Measurements from ENCODE around the gene SHISA8. TPM values are rescaled to one million over a fixed set of nuclear protein-coding genes. Genes with fewer than 3 reads are reported as not detected.

Gene SHISA8
- total RNA-seq, 1 experiment from 2014 or later, result 2.4 TPM

- peaks cover 87% of the 10 kb centered on the region for H3K27me3 Mint-ChIP-seq (ENCODE audit: low read depth)
- no peak for TF ChIP-seq ELF4 (CRISPR knock-in tag; IDR thresholded peaks at IDR 0.05; ENCODE audit: low read depth)
- no peak for TF ChIP-seq CDX4 (CRISPR knock-in tag; IDR thresholded peaks at IDR 0.05; ENCODE audit: borderline replicate concordance)
- peak; percentile 2; the same call in 1 of the 2 replicates for TF ChIP-seq ZBTB21 (CRISPR knock-in tag; IDR thresholded peaks at IDR 0.05; ENCODE audit: borderline replicate concordance)
- TF ChIP-seq SMAD4 (CRISPR knock-in tag; IDR thresholded peaks at IDR 0.05), result no peak
- 0 out of 2 replicates have a peak, but pooled peaks have one; percentile 4 for TF ChIP-seq RELA (CRISPR knock-in tag; IDR thresholded peaks at IDR 0.05; ENCODE audit: borderline replicate concordance)
- no peak; the same call in 1 of the 2 replicates for TF ChIP-seq EMX1 (CRISPR knock-in tag; IDR thresholded peaks at IDR 0.05)
- TF ChIP-seq SMAD3 (CRISPR knock-in tag; IDR thresholded peaks at IDR 0.05; ENCODE audit: borderline replicate concordance), result no peak
- peak; percentile 79; the same call in 1 of the 2 replicates for TF ChIP-seq HMGXB4 (CRISPR knock-in tag; IDR thresholded peaks at IDR 0.05)
- TF ChIP-seq CTCF (IDR thresholded peaks at IDR 0.05), result peak; percentile 85
- TF ChIP-seq ZNF671 (CRISPR knock-in tag; IDR thresholded peaks at IDR 0.05), result no peak
- no peak for TF ChIP-seq ATF6 (CRISPR knock-in tag; IDR thresholded peaks at IDR 0.05)
- TF ChIP-seq E2F5 (CRISPR knock-in tag; IDR thresholded peaks at IDR 0.05), result no peak
- TF ChIP-seq SOX15 (CRISPR knock-in tag; IDR thresholded peaks at IDR 0.05), result no peak
- TF ChIP-seq, protein P1, sequence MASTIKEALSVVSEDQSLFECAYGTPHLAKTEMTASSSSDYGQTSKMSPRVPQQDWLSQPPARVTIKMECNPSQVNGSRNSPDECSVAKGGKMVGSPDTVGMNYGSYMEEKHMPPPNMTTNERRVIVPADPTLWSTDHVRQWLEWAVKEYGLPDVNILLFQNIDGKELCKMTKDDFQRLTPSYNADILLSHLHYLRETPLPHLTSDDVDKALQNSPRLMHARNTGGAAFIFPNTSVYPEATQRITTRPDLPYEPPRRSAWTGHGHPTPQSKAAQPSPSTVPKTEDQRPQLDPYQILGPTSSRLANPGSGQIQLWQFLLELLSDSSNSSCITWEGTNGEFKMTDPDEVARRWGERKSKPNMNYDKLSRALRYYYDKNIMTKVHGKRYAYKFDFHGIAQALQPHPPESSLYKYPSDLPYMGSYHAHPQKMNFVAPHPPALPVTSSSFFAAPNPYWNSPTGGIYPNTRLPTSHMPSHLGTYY (CRISPR knock-in tag; IDR thresholded peaks at IDR 0.05), result 0 out of 2 replicates have a peak, but pooled peaks have one; percentile 65
- TF ChIP-seq CBFB (CRISPR knock-in tag; IDR thresholded peaks at IDR 0.05; ENCODE audit: low read depth), result no peak
- TF ChIP-seq, protein P2, sequence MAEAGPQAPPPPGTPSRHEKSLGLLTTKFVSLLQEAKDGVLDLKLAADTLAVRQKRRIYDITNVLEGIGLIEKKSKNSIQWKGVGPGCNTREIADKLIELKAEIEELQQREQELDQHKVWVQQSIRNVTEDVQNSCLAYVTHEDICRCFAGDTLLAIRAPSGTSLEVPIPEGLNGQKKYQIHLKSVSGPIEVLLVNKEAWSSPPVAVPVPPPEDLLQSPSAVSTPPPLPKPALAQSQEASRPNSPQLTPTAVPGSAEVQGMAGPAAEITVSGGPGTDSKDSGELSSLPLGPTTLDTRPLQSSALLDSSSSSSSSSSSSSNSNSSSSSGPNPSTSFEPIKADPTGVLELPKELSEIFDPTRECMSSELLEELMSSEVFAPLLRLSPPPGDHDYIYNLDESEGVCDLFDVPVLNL (CRISPR knock-in tag; IDR thresholded peaks at IDR 0.05; ENCODE audit: borderline replicate concordance, low read depth), result no peak
- no peak for TF ChIP-seq GABPB1 (CRISPR knock-in tag; IDR thresholded peaks at IDR 0.05)
- no peak for TF ChIP-seq ETV6 (CRISPR knock-in tag; IDR thresholded peaks at IDR 0.05)
- TF ChIP-seq, protein P3, sequence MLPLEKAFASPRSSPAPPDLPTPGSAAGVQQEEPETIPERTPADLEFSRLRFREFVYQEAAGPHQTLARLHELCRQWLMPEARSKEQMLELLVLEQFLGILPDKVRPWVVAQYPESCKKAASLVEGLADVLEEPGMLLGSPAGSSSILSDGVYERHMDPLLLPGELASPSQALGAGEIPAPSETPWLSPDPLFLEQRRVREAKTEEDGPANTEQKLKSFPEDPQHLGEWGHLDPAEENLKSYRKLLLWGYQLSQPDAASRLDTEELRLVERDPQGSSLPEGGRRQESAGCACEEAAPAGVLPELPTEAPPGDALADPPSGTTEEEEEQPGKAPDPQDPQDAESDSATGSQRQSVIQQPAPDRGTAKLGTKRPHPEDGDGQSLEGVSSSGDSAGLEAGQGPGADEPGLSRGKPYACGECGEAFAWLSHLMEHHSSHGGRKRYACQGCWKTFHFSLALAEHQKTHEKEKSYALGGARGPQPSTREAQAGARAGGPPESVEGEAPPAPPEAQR (CRISPR knock-in tag; IDR thresholded peaks at IDR 0.05), result no peak
- TF ChIP-seq NR3C1 (CRISPR knock-in tag; conservative IDR thresholded peaks at IDR 0.05; ENCODE audit: low read depth), result no peak
- TF ChIP-seq ZNF423 (CRISPR knock-in tag; IDR thresholded peaks at IDR 0.05), result no peak
- peak; percentile 17; the same call in 1 of the 2 replicates for TF ChIP-seq SP1 (CRISPR knock-in tag; conservative IDR thresholded peaks at IDR 0.05)
These were observed 11.0 kb upstream of the SHISA8 start for GRCh38 chr22:41925783-41926460.

More at GRCh38 chr22:41925783-41926460, 11.0 kb upstream of the SHISA8 start:
- Mint-ChIP-seq H3K36me3 (no peaks in the 10 kb centered on the region), H3K4me1 (peaks cover 16% of the 10 kb centered on the region), H3K9me3 (no peaks in the 10 kb centered on the region), H3K27ac (no peak overlapping the region), H3K4me3 (peak overlapping the region; percentile 67)
- ATAC-seq, result peak; percentile 80
- ChIA-PET POLR2A (interaction anchor here (1.3 to 1.4 kb wide), 2 partner anchors 18 to 21 kb away, joined by 3 to 6 read pairs; partner anchors contain the start of gene CENPM), CTCF (interaction anchor here (0.6 to 6.8 kb wide), 56 partner anchors 8 to 506 kb away, joined by 3 to 143 read pairs (median 4); partner anchors contain the start of genes CCDC134, CENPM, MEI1 and NAGA)
- DNase-seq (ENCODE audit: low spot score), result peak; percentile 91

Measured in WTC11 (cell line).